NCI-H146 treated with DMSO at 0.1 percent for 48 hours (cell line): ENCODE results near the gene EIF2A.
"Not testable (repeated sequence)": the region's sequence is repeated elsewhere in the genome, so short reads cannot be mapped to it uniquely, and the experiment has no call there.

Experiments used
- DNase-seq: peaks from one replicate; lab custom pipeline; 2025; ENCODE audit not compliant: unreplicated experiment; lab: John Stamatoyannopoulos, UW

The EIF2A gene

GRCh38 chr3:150546226-150547044, at the start of gene EIF2A, which contains the start of gene SERP1:
EIF2A (plus strand) TSS chr3:150546787; CDS start chr3:150546803, 16 bp downstream.
SERP1 (minus strand) TSS chr3:150546496; CDS start chr3:150546135, 361 bp downstream.
- peak; percentile 99 for DNase-seq

GRCh38 chr3:150497956-150498355, 48.6 kb upstream of the EIF2A start:
- DNase-seq, result no peak

GRCh38 chr3:150500960-150501359, 45.6 kb upstream of the EIF2A start:
- not testable (repeated sequence) for DNase-seq

GRCh38 chr3:150503402-150504099, 43.0 kb upstream of the EIF2A start:
- no peak for DNase-seq

- no peak for DNase-seq
Measured at GRCh38 chr3:150504483-150504882, 42.1 kb upstream of the EIF2A start.

- DNase-seq, result no peak
Measured at GRCh38 chr3:150508401-150508800, 38.2 kb upstream of the EIF2A start.

- DNase-seq, result no peak
Measured at GRCh38 chr3:150509780-150510179, 36.8 kb upstream of the EIF2A start.

- no peak for DNase-seq
Measured at GRCh38 chr3:150511122-150511821, 35.3 kb upstream of the EIF2A start.

- DNase-seq, result no peak
Measured at GRCh38 chr3:150515210-150515609, 31.4 kb upstream of the EIF2A start.

GRCh38 chr3:150519026-150519425, 27.6 kb upstream of the EIF2A start:
- no peak for DNase-seq

- no peak for DNase-seq
Measured at GRCh38 chr3:150520408-150520807, 26.2 kb upstream of the EIF2A start.

GRCh38 chr3:150521463-150521862, 25.1 kb upstream of the EIF2A start:
- no peak for DNase-seq

- DNase-seq, result no peak
Measured at GRCh38 chr3:150523538-150523937, 23.0 kb upstream of the EIF2A start.

- no peak for DNase-seq
Measured at GRCh38 chr3:150527464-150528255, 18.9 kb upstream of the EIF2A start.

- no peak for DNase-seq
Measured at GRCh38 chr3:150528354-150528797, 18.2 kb upstream of the EIF2A start.

GRCh38 chr3:150531775-150532174, 14.8 kb upstream of the EIF2A start:
- no peak for DNase-seq

GRCh38 chr3:150535204-150535603, 11.4 kb upstream of the EIF2A start:
- no peak for DNase-seq

GRCh38 chr3:150538324-150539208, 8.0 kb upstream of the EIF2A start:
- no peak for DNase-seq

- DNase-seq, result no peak
Measured at GRCh38 chr3:150540297-150540696, 6.3 kb upstream of the EIF2A start.

- no peak for DNase-seq
Measured at GRCh38 chr3:150540991-150541390, 5.6 kb upstream of the EIF2A start.
